ENCODE results near the gene OR10G3. TPM values are rescaled to one million over a fixed set of nuclear protein-coding genes. Genes with fewer than 3 reads are reported as not detected.
"Not testable (repeated sequence)": the region's sequence is repeated elsewhere in the genome, so short reads cannot be mapped to it uniquely, and the experiment has no call there.

The OR10G3 gene, protein sequence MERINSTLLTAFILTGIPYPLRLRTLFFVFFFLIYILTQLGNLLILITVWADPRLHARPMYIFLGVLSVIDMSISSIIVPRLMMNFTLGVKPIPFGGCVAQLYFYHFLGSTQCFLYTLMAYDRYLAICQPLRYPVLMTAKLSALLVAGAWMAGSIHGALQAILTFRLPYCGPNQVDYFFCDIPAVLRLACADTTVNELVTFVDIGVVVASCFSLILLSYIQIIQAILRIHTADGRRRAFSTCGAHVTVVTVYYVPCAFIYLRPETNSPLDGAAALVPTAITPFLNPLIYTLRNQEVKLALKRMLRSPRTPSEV
- total RNA-seq (not detected), polyA plus RNA-seq (ENCODE audit: insufficient read depth in 1 of 8, insufficient read length in 8 of 8, low replicate concordance in 1 of 8) (under 1 TPM in 1 of 8 donors, not detected in 7; 0.13 TPM)
- long read RNA-seq, donor 1 = 0 reads
- long read RNA-seq, donor 2 = 0 reads
- long read RNA-seq, donor 3 = 0 reads
- long read RNA-seq, donor 4 = 0 reads
- long read RNA-seq, donor 5 = 0 reads
- long read RNA-seq, donor 6, partial matches to known transcripts = 0 of 1 reads
- long read RNA-seq, donor 6, other reads (novel, unspliced or antisense) = 0 of 1 reads
- long read RNA-seq, donor 7 = 0 reads
- long read RNA-seq, donor 8 = 0 reads
- long read RNA-seq, donor 9, partial matches to known transcripts = 0 of 1 reads
- long read RNA-seq, donor 9, other reads (novel, unspliced or antisense) = 0 of 1 reads
- long read RNA-seq, donor 10 = 0 reads
- long read RNA-seq, donor 11 = 0 reads

DNA sequence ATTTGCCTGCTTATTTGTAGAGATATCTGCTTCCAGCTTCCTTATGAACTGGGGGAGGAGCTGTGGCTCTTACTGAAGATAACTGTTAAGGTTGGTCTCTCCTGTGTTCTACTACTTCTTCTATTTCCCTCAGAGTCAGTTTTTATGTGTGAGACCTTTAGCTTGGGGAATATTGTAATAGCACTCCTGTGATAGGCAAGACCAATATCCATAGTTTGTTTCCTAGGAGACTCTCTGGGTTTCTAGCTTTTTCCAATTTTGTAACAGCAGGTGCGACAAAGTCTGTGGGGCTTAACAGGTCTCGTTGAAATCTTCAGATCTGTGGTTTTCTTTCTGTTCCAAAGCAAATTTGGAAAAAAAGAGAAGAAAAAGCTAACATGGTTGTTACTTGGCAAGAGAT lies at the start of gene OR10G3:
OR10G3 (minus strand) TSS at position 101 of the 400 bp plus-strand sequence. CDS start 9,332 bp downstream, outside the sequence.
- no peak within 1 kb of the TSS for H3K4me3 ChIP-seq (ENCODE audit: low read length)
- no peak within 1 kb of the TSS for H3K27ac ChIP-seq (ENCODE audit: low read length)
- no CpG with 5 or more reads among the region's 2 CpGs for WGBS (ENCODE audit: insufficient coverage)
- no peak for DNase-seq
- no peaks in the 10 kb centered on the region for H3K36me3 ChIP-seq (ENCODE audit: control insufficient read depth, insufficient read depth, low read length)
- no peaks in the 10 kb centered on the region for H3K4me1 ChIP-seq (ENCODE audit: control insufficient read depth, insufficient read depth, low read length)
- H3K27me3 ChIP-seq (ENCODE audit: control insufficient read depth, insufficient read depth, low read length) = no peaks in the 10 kb centered on the region
- no peaks in the 10 kb centered on the region for H3K9me3 ChIP-seq (replicated peaks; ENCODE audit: control insufficient read depth, low read depth, low read length)

DNA sequence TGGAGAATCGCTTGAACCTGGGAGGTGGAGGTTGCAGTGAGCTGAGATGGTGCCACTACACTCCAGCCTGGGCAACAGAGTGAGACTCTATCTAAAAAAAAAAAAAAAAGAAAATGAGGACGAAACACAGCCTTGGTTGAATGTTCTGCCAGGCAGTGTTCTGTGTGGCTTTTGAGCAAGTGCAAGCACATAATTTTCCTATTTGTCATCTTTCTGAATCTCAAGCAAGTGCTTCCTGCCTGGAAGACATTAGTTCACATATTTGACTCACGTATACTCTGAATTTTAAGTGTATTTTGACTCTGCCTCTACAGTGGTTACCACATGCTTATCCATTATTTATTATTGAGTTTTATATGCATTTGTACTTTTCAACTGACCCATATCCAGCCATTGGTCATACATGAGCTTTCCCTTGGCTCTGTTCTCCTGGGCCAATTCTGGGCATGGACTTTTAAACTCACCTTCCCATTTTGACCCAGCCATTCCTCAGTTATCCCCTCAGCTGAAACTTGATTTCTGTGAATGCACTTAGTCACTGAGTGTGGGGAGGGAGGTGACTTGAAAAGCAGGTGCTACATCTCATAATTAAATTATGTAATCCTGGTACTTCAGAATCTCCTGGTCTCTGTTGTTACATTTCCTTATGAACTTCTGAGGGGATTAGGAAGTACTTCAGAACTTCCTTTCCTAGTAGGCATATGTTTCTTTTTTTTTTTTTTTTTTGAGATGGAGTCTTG lies 46.8 kb upstream of the OR10G3 start:
- H3K4me1 ChIP-seq (ENCODE audit: control insufficient read depth, insufficient read depth, low read length) = no peaks in the 10 kb centered on the region
- H3K4me3 ChIP-seq (ENCODE audit: low read length) = no peak overlapping the region
- WGBS (ENCODE audit: insufficient coverage) = 80% methylated on average over 1 of the region's 3 CpGs
- H3K27me3 ChIP-seq (ENCODE audit: control insufficient read depth, insufficient read depth, low read length) = no peaks in the 10 kb centered on the region
- no peak overlapping the region for H3K27ac ChIP-seq (ENCODE audit: low read length)
- H3K36me3 ChIP-seq (ENCODE audit: control insufficient read depth, insufficient read depth, low read length) = no peaks in the 10 kb centered on the region
- H3K9me3 ChIP-seq (replicated peaks; ENCODE audit: control insufficient read depth, low read depth, low read length) = no peaks in the 10 kb centered on the region
- no peak for DNase-seq

DNA sequence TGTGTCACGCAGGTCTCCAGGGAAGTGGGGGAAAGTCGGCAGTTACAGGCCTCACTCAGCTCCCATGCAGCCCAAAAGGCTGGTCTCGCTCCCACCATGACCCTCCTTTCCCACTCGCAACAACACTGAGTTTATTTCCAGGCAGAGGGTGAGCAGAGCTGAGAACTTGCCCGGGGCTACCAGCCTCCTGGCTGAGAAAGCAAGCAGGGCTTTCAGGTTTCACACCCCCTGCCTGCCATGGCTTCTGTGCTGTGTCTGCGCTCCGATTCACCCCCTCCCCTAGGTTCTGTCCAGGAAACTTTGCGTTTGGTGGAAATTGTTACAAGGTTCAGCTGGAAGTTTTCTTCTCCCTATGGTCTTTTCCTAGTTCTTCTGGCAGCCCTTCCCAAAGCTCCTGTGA lies 37.7 kb upstream of the OR10G3 start:
- H3K9me3 ChIP-seq (replicated peaks; ENCODE audit: control insufficient read depth, low read depth, low read length) = no peaks in the 10 kb centered on the region
- 75% methylated on average over 2 of the region's 8 CpGs for WGBS (ENCODE audit: insufficient coverage)
- DNase-seq = no peak
- no peak overlapping the region for H3K4me3 ChIP-seq (ENCODE audit: low read length)
- no peak overlapping the region for H3K27ac ChIP-seq (ENCODE audit: low read length)
- no peaks in the 10 kb centered on the region for H3K36me3 ChIP-seq (ENCODE audit: control insufficient read depth, insufficient read depth, low read length)
- no peaks in the 10 kb centered on the region for H3K27me3 ChIP-seq (ENCODE audit: control insufficient read depth, insufficient read depth, low read length)
- H3K4me1 ChIP-seq (ENCODE audit: control insufficient read depth, insufficient read depth, low read length) = no peaks in the 10 kb centered on the region

DNA sequence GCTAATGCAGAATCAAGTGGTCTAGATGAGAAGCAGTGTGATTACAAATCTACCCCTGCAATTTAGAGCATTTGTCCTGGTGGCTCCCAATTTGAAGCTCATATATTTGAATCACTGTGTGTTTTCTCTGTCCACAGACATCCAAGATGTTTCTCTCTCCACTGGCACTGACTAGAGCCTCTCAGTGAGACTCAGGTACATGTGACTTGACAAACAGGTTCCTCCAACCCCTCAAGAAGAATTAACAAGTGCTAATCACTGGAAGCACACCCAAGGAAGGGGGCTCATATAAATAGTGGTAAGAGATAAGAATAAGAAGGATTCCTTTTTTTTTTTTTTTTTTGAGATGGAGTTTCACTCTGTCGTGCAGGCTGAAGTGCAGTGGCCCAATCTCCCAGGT lies 34.4 kb upstream of the OR10G3 start:
- H3K36me3 ChIP-seq (ENCODE audit: control insufficient read depth, insufficient read depth, low read length) = no peaks in the 10 kb centered on the region
- no peaks in the 10 kb centered on the region for H3K4me1 ChIP-seq (ENCODE audit: control insufficient read depth, insufficient read depth, low read length)
- no peaks in the 10 kb centered on the region for H3K27me3 ChIP-seq (ENCODE audit: control insufficient read depth, insufficient read depth, low read length)
- 33% methylated on average over 1 of the region's 1 CpG for WGBS (ENCODE audit: insufficient coverage)
- DNase-seq = no peak
- no peak overlapping the region for H3K4me3 ChIP-seq (ENCODE audit: low read length)
- no peak overlapping the region for H3K27ac ChIP-seq (ENCODE audit: low read length)
- no peaks in the 10 kb centered on the region for H3K9me3 ChIP-seq (replicated peaks; ENCODE audit: control insufficient read depth, low read depth, low read length)

DNA sequence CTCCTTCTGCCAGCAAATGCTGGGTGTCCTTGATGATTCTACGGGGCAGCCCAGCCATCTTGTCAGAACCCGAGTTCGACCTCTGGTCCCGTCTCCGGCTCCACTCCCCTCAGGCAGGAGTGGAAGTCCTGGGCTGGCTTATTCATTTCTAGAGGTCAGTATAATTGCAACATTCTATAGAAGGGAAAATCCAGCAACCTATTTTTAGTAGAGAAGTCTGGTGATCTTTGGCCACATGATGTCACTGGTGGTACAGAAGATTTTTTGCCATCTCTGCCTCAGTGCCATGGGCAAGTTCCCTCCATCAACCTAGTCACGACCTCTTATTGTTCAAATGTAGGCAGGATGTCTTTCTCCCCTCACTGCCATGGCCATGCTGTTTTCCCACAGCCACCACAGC lies 32.4 kb upstream of the OR10G3 start:
- WGBS (ENCODE audit: insufficient coverage) = 90% methylated on average over 2 of the region's 6 CpGs
- Histone ChIP-seq H3K4me3 (ENCODE audit: low read length) (no peak overlapping the region), H3K9me3 (replicated peaks; ENCODE audit: control insufficient read depth, low read depth, low read length) (no peaks in the 10 kb centered on the region), H3K27me3 (ENCODE audit: control insufficient read depth, insufficient read depth, low read length) (no peaks in the 10 kb centered on the region), H3K4me1 (ENCODE audit: control insufficient read depth, insufficient read depth, low read length) (no peaks in the 10 kb centered on the region), H3K27ac (ENCODE audit: low read length) (no peak overlapping the region), H3K36me3 (ENCODE audit: control insufficient read depth, insufficient read depth, low read length) (no peaks in the 10 kb centered on the region)
- no peak for DNase-seq

DNA sequence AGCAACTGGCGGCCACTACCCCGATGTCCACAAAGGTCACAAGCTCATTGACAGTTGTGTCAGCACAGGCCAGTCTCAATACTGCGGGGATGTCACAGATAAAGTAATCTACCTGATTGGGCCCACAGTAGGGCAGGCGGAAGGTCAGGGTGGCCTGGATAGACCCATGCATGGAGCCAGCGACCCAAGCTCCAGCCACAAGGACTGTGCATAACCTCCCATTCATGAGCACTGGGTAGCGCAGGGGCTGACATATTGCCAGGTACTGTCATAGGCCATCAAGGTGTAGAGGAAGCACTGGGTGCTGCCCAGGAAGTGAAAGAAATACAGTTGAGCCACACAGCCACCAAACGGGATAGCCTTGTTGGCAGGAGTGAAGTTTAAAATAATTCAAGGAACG lies 22.3 kb upstream of the OR10G3 start:
- H3K27ac ChIP-seq (ENCODE audit: low read length); H3K4me3 ChIP-seq (ENCODE audit: low read length); H3K9me3 ChIP-seq (replicated peaks; ENCODE audit: control insufficient read depth, low read depth, low read length); H3K4me1 ChIP-seq (ENCODE audit: control insufficient read depth, insufficient read depth, low read length); DNase-seq; H3K36me3 ChIP-seq (ENCODE audit: control insufficient read depth, insufficient read depth, low read length); H3K27me3 ChIP-seq (ENCODE audit: control insufficient read depth, insufficient read depth, low read length): not testable (repeated sequence)
- 89% methylated on average over 5 of the region's 8 CpGs for WGBS (ENCODE audit: insufficient coverage)

DNA sequence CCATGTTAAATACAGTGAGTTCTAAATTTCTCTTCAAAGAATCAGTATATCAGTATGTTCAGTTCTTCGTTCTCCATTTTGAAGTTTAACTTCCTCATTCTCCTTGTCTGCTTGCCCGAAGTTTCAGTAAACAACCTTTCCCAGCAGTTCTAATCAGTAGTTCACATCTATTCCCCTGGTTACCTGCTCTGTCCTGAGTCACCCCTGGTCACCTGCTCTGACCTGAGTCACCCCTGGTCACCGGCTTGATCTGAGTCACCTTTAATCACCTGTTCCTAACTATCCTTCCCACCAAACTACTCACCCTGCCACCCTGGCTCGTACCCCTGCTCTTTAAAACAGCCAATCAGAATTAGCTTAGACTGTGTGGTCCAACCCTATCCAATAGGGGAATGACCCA lies 9.4 kb upstream of the OR10G3 start:
- Histone ChIP-seq H3K27ac (ENCODE audit: low read length) (no peak overlapping the region), H3K36me3 (ENCODE audit: control insufficient read depth, insufficient read depth, low read length) (no peaks in the 10 kb centered on the region), H3K4me3 (ENCODE audit: low read length) (no peak overlapping the region), H3K27me3 (ENCODE audit: control insufficient read depth, insufficient read depth, low read length) (no peaks in the 10 kb centered on the region), H3K4me1 (ENCODE audit: control insufficient read depth, insufficient read depth, low read length) (no peaks in the 10 kb centered on the region), H3K9me3 (replicated peaks; ENCODE audit: control insufficient read depth, low read depth, low read length) (peaks cover 5% of the 10 kb centered on the region)
- 78% methylated on average over 4 of the region's 4 CpGs for WGBS (ENCODE audit: insufficient coverage)
- DNase-seq = no peak

DNA sequence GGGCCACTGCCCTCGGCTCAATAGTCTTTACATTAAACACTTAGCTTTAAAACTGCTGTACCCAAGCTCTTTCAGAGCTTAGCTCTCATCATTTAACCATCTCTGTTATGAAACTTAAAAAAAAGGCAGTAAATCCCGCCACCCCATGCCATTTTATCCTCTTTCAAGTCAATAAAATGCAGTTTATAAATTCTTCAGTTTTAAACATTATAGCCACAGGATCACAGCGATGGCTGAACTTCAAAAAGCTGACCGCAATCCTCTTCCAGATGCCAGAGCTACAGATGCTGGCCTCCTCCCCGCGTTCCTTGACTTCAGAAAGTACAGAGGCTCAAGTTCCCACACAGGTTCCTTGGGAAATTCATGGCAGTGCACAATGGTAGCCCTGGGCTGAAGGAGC lies 4.2 kb downstream of the OR10G3 start:
- Histone ChIP-seq H3K27ac (ENCODE audit: low read length) (no peak overlapping the region), H3K4me1 (ENCODE audit: control insufficient read depth, insufficient read depth, low read length) (no peaks in the 10 kb centered on the region), H3K9me3 (replicated peaks; ENCODE audit: control insufficient read depth, low read depth, low read length) (peaks cover 2% of the 10 kb centered on the region), H3K27me3 (ENCODE audit: control insufficient read depth, insufficient read depth, low read length) (no peaks in the 10 kb centered on the region), H3K4me3 (ENCODE audit: low read length) (no peak overlapping the region), H3K36me3 (ENCODE audit: control insufficient read depth, insufficient read depth, low read length) (no peaks in the 10 kb centered on the region)
- WGBS (ENCODE audit: insufficient coverage) = 55% methylated on average over 6 of the region's 6 CpGs
- no peak for DNase-seq

DNA sequence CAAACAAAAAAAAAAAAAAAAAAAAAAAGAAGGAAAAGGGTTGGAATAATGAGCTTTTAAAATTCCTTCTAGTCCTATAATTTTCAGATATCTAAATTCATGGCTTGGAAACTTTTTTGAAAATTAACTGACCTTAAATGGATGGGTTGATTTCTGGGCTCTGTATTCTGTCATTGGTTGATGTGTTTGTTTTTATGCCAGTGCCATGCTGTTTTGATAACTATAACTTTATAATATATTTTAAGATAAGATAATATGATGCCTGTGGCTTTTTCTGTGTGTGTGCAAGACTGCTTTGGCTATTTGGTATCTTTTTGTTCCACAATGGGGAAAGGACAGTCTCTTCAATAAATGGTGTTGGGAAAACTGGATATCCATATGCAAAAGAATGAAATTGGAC lies 7.3 kb downstream of the OR10G3 start:
- no peak for DNase-seq
- H3K4me3 ChIP-seq (ENCODE audit: low read length) = no peak overlapping the region
- no peak overlapping the region for H3K27ac ChIP-seq (ENCODE audit: low read length)
- H3K9me3 ChIP-seq (replicated peaks; ENCODE audit: control insufficient read depth, low read depth, low read length) = peaks cover 2% of the 10 kb centered on the region
- H3K27me3 ChIP-seq (ENCODE audit: control insufficient read depth, insufficient read depth, low read length) = no peaks in the 10 kb centered on the region
- H3K4me1 ChIP-seq (ENCODE audit: control insufficient read depth, insufficient read depth, low read length) = no peaks in the 10 kb centered on the region
- no peaks in the 10 kb centered on the region for H3K36me3 ChIP-seq (ENCODE audit: control insufficient read depth, insufficient read depth, low read length)

DNA sequence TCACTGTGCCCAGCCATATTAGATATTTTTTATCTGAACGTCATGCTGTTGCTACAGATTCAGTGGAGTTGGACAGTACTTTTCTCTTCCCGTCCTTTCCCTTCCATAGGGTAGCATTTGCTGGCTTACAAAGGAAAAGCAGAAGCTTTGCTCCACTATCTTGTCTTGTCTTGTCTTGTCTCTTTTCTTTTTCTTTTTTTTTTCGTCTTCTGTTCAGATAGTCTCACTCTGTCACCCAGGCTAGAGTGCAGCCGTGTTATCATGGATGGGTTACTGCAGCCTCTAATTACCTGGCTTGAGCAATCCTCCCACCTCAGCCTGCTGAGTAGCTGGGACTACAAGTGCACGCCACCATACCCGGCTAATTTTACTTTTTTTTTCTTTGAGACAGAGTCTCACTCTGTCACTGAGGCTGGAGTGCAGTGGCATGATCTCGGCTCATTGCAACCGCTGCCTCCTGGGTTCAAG lies 21.1 kb downstream of the OR10G3 start:
- Histone ChIP-seq H3K36me3 (ENCODE audit: control insufficient read depth, insufficient read depth, low read length) (no peaks in the 10 kb centered on the region), H3K27me3 (ENCODE audit: control insufficient read depth, insufficient read depth, low read length) (no peaks in the 10 kb centered on the region), H3K4me1 (ENCODE audit: control insufficient read depth, insufficient read depth, low read length) (peaks cover 13% of the 10 kb centered on the region), H3K9me3 (replicated peaks; ENCODE audit: control insufficient read depth, low read depth, low read length) (no peaks in the 10 kb centered on the region), H3K27ac (ENCODE audit: low read length) (no peak overlapping the region), H3K4me3 (ENCODE audit: low read length) (no peak overlapping the region)
- WGBS (ENCODE audit: insufficient coverage) = 76% methylated on average over 8 of the region's 8 CpGs
- DNase-seq = no peak
